ENCODE results near the gene VCAN.

VCAN gene

DNA sequence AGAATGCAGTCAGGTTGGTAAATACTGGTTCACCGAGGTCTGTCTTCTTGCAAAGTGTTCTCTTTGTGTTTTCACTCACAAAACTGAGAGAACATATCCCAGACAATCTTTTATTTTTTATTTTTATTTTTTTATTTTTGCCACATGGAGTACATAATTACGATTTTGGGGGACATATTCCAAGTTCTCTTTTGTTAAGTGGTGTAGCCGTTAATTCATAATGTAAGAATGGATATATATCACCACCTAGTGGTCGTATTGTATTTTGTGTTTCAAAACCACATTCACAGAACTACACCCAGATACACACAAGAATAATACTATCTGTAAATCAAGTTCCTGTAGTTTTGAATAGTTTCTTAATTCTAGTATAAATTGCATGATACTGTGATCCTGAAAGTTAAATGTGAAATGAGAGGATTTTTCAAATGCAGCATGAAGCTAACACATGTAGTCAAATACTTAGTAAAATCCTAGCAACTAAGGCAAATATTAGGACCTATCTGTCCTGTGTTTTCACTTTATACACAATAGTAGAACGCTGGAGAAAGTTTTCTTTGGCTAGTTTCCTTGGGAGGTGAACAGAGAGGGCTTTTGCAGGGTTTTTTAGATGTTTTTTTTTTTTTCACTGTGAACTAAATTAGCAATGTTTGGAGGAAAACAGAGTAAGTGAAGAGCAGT lies 92.7 kb downstream of the VCAN start:
- DNase-seq (ENCODE audit: low read depth in 3 of 3) = no peak

DNA sequence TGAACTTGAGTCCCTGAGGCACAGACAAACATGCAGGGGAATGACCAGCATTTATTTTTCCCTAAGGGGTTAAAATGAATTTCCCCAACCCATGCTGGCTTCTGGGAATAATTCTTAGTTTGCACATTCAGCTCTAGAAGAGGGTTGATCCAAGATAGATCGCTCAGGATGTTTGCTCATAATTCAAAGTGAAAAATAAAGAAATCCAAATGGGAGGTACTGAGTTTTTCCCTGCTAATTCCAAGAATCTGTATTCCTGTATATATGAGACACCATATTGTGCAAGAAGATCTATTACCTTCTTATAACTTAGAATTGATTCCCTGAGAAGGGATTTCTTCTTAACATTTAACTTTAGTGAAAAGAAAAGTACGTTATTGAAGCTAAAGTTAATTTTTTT lies 96.2 kb downstream of the VCAN start:
- no peak for DNase-seq (ENCODE audit: low read depth in 3 of 3)

DNA sequence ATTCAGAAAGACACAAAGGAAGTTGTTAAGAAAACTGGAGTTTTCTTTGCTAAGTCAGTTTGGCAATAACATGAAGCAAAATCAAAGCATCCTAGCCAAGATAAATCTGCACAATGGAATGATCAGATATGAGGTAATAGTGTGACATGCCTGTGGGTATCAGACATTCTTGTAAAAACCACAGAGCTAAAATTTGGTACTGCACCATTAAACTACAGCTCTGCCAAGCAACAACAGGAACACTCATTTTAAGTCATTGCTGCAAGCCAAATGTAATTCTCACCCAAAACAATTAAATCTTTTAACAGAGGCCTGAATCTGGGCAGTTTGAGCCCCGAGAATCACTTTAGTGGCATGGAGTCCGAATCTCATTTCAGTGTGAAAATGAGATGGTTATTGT lies 96.6 kb downstream of the VCAN start:
- no peak for DNase-seq (ENCODE audit: low read depth in 3 of 3)

DNA sequence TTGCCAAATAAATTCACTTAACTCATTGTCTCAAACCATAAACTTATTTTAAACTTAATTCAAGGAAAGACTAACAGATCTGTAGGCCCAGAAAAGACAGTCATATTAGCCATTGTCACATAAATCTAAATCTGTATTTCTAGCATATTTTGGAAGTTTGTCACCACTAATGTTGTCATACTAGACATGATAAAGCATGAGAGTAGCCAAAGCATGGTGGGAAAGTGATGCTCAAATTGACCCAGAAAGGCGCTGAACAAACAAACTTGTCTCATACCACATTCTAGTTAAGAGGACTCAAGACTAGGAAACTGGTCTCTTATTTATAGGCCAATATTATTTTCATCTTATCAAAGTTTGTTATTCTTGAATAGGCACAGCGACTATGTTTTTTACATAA lies 99.4 kb downstream of the VCAN start:
- DNase-seq (ENCODE audit: low read depth in 3 of 3) = no peak

DNA sequence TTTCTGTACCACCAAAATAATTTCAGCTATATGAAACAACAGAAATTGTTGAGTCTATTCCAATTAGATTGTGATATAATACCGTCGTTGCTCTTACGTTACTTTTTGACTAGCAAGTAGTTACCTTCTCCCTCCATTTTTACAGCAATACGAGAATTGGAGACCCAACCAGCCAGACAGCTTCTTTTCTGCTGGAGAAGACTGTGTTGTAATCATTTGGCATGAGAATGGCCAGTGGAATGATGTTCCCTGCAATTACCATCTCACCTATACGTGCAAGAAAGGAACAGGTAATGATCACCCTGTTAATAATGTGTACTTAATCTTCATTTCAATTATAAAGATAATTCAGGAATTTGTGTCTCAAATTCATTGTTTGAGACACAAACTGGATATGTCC lies 100.7 kb downstream of the VCAN start:
- DNase-seq (ENCODE audit: low read depth in 3 of 3) = no peak

DNA sequence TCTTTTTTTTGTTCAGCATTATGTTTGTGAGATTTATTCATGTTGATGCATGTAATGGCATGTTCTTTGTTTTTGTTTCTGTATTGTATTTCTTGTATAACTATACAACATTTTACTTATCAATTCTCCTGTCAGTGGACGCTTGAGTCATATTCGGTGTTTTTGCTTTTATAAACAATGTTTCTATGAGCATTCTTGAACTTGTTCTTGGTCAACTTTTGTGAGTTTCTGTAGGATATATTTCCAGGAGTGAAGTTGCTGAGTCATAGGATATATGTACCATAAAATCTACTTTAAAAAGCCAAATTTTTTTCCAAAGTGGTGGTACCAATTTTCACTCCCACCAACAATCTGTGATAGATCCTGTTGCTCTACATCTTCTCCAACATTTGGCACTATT lies 104.8 kb downstream of the VCAN start:
- no peak for DNase-seq (ENCODE audit: low read depth in 3 of 3)

DNA sequence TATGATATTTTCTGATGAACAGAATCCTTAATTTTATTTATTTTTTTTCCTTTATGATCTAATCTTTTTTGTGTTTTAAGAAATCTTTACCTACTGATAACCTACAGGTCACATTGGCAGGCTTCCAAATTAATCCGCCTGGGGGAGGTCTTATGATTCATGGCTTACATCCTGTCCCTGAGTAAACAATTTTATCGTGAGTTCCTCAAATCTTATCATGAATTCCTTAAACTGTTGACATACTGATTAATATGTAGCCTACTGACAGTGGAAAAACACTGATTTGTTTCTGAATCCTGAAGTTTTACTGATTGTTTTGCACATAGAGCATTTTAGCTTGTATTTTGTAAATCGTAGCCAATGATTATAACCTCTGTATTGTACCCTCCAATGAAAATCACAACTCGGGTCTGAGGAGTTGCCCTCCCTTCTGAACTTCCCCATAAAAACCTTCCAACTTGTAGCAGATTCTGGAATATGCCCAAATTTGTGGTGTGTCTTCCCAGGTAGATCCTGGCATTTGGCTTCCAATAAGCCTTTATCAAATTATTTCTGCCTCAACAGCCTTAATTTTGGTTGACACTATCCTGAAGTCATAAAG lies 105.6 kb downstream of the VCAN start:
- no peak for DNase-seq (ENCODE audit: low read depth in 3 of 3)

DNA sequence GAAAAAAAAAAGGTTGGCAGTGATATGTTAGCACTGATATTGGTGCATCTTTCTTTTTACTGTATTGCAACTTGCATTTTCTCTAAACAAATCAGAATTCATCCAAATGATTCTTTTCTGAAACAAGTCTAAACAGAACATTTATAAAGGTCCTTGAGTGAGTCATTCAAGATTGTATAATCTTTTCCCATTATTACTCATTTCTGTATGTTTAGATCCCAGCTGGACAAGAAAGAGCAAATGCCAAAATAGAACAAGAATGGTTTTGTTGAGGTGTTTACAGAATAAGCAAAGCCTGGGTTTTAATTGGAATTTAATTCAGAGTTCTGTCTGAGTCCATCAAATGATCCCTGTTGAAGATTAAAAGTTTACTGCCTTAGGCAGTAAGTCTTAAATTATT lies 112.3 kb downstream of the VCAN start:
- DNase-seq (ENCODE audit: low read depth in 3 of 3) = no peak

DNA sequence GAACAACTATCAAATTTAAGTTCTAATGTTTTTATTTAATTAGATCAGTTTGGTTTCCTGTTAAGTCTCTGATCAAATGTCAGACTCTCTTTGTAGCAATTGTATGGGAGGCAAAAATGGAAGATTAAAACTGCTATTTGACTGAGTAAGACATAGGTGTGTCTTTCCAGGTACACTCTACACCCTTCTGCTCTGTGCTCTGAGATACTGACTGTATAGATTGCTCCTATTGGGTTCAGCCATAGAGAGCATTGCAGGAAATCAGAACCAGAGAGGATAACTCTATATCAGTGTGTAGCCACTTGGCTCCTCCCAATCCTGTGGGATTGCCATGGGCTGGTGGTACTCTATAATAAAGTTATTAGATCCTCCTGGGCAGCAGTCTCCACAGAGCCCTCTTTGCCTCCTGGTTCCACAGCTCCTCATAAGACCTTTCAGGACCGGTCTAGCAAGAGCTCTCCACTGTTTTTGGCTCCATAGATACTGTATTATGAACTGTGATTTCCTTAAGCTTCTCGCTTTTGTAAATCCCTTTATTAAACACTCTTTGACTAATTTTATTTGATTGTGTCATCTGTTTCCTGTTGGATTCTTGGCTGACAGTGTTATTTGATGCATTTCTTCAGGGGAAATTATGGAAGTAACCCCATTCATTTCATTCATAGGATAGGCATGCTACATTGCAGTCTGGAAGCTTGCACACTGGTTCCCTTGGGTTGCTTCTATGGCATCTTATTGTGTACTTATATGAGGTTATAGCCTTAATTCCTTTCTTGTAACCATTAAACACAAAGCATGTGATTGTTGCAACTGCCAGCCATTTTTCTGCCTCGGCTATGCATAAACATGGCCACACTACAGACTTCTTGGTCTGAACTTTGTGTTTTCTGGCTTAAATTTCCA lies 115.6 kb downstream of the VCAN start:
- no peak for DNase-seq (ENCODE audit: low read depth in 3 of 3)

DNA sequence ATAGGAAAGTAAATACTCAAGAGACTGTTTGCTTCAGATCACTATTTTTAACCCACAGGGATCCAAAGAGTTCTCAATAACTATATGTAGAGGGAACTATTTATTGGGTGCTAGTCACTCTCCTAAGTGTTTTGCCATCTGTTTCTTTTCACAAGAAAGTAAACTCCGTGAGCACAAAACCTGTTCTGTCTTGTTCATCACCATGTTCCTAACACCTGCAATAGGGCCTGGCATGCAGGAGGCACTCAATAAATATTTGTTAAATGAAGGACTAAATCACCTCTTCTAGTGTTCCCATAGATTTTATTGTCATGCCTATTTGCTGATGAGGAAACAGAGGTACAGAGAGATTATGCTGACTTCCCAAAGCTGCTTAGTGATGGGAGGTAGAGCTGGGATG lies 118.2 kb downstream of the VCAN start:
- no peak for DNase-seq (ENCODE audit: low read depth in 3 of 3)

DNA sequence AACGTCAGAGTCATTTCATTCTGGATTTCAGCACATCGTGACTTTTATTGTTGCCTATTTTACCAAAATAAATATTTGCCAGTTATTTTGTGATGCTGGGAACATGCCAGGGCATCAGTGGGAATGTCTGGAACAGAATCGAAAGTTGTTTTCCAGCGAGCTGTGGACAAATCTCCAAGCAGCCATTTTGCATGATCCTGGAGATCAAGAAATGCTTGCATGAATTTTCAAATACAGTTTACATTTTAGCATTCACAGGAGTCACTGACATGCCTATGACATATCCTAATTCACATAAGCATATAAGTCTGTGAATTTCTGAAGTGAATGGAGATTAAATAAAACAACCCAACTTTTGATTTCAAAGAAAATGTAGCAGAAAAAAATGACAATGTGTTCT lies 119.4 kb downstream of the VCAN start:
- no peak for DNase-seq (ENCODE audit: low read depth in 3 of 3)

DNA sequence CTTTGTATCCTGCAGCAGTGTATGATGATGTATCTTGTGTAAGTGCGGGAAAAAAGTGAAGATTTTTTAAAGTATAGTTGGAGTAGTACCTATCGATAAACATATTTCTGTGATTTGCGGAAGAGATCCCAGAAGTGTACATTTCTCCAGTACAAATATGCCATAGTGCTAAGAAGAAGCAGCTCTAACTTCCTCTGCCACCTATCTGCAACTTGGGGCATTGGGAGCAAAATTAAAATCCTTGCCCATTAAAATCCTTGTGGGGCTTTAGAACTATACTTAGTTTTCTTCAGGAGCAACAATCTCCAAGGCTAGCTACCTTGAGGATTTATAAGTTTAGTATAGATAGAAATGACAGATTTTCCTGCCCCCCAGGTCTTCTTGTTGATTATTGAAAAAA lies 123.7 kb downstream of the VCAN start:
- no peak for DNase-seq (ENCODE audit: low read depth in 3 of 3)

DNA sequence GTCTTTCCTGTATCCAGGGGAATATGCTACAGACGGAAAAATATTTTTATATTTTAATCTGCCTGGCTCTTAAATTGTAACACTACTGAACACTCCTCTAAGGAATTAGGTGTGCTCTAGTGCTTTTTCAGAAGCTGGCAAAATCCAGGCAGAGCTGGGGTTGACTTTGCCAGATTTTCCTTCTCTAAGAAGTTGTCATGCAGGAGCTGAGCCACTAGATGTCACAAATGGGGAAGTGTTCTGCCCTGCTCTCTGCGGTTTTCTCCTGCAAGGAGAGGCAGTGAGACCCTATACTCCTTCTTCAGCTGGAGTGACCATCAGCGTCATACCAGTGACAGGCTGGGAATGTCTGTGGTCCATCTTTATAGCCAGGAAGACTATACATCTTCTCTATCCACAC lies 136.6 kb downstream of the VCAN start:
- no peak for DNase-seq (ENCODE audit: low read depth in 3 of 3)

DNA sequence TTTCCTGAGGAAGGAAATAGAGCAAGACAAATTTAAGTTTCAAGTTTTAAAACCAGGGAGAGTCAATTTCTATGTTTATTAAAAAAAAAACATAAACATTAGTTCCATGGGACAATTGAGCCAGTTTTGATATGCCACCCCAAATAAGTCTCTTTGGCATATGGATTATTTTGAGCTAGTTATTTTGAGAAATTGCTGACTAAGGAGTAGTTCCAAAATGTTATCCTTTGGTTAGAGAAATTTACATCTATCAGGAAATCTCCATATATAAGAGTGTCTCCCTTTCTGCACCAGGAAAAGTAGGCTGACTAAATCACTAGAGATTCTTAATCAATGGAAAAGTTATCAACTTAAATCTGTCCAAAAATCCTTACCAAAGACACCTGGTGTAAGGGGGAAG lies 143.3 kb downstream of the VCAN start:
- DNase-seq (ENCODE audit: low read depth in 3 of 3) = no peak

DNA sequence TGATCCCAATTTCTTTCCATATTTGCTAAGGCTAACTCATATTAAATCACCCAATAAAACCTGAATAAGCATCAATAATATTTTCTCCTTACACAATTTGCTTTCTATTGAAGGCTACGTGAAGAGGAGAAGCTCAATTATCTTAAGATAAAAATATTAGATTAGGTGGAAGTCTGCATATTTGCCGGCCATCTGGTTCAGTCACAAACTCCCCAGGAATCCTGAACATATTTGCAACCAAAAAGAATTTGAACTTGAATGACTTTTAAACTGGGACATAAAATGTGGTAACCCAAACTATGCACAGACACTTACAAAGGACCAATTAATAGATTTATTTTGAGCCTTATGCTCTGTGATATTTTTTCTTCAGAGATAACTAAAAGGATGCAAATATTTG lies 156.8 kb downstream of the VCAN start:
- DNase-seq (ENCODE audit: low read depth in 3 of 3) = no peak
